ENCODE data around the gene BANK1.

BANK1 gene

GRCh38 chr4:101919373-101919977, 128.9 kb downstream of the BANK1 start:
- no peak for TF ChIP-seq CTCF (IDR thresholded peaks at IDR 0.05; ENCODE audit: borderline replicate concordance, extremely low read depth, low read length, poor library complexity, severe bottlenecking)
- TF ChIP-seq EZH2 (IDR thresholded peaks at IDR 0.05; ENCODE audit: borderline replicate concordance, low read depth, low read length, severe bottlenecking): no peak
- Histone ChIP-seq H3K4me3 (ENCODE audit: low read depth in 1 of 2, low read length in 2 of 2) (no peak overlapping the region), H3K79me2 (ENCODE audit: insufficient read depth, low read length) (no peaks in the 10 kb centered on the region), H3K4me2 (ENCODE audit: insufficient read depth, low read length) (no peak overlapping the region), H3K36me3 (ENCODE audit: insufficient read depth, low read length) (no peaks in the 10 kb centered on the region), H2AFZ (ENCODE audit: low read depth, low read length) (no peak overlapping the region), H4K20me1 (ENCODE audit: insufficient read depth, low read length) (no peaks in the 10 kb centered on the region), H3K9me3 (ENCODE audit: insufficient read depth, low read length, severe bottlenecking) (no peaks in the 10 kb centered on the region), H3K27ac (ENCODE audit: low read length) (no peak overlapping the region), H3K27me3 (ENCODE audit: insufficient read depth, low read length, poor library complexity) (no peaks in the 10 kb centered on the region), H3K4me1 (ENCODE audit: insufficient read depth, low read length) (no peaks in the 10 kb centered on the region), H3K9ac (ENCODE audit: low read depth, low read length) (no peak overlapping the region)
- ATAC-seq (ENCODE audit: insufficient read depth, low read depth) (no peak), DNase-seq (no peak)

- no peaks in the 10 kb centered on the region for H3K36me3 ChIP-seq (ENCODE audit: insufficient read depth, low read length)
- no peak overlapping the region for H3K4me3 ChIP-seq (ENCODE audit: low read depth in 1 of 2, low read length in 2 of 2)
- H3K9ac ChIP-seq (ENCODE audit: low read depth, low read length): no peak overlapping the region
- no peaks in the 10 kb centered on the region for H3K79me2 ChIP-seq (ENCODE audit: insufficient read depth, low read length)
- H3K27ac ChIP-seq (ENCODE audit: low read length): no peak overlapping the region
- no peak overlapping the region for H3K4me2 ChIP-seq (ENCODE audit: insufficient read depth, low read length)
- ATAC-seq (ENCODE audit: insufficient read depth, low read depth) (no peak), DNase-seq (no peak)
- H3K9me3 ChIP-seq (ENCODE audit: insufficient read depth, low read length, severe bottlenecking): no peaks in the 10 kb centered on the region
- H3K4me1 ChIP-seq (ENCODE audit: insufficient read depth, low read length): no peaks in the 10 kb centered on the region
- H3K27me3 ChIP-seq (ENCODE audit: insufficient read depth, low read length, poor library complexity): no peaks in the 10 kb centered on the region
- TF ChIP-seq EZH2 (IDR thresholded peaks at IDR 0.05; ENCODE audit: borderline replicate concordance, low read depth, low read length, severe bottlenecking) (no peak), CTCF (IDR thresholded peaks at IDR 0.05; ENCODE audit: borderline replicate concordance, extremely low read depth, low read length, poor library complexity, severe bottlenecking) (no peak)
- no peaks in the 10 kb centered on the region for H4K20me1 ChIP-seq (ENCODE audit: insufficient read depth, low read length)
- H2AFZ ChIP-seq (ENCODE audit: low read depth, low read length): no peak overlapping the region
Measured at GRCh38 chr4:101921370-101921769, 130.8 kb downstream of the BANK1 start.

GRCh38 chr4:101931619-101932018, 141.1 kb downstream of the BANK1 start:
- ATAC-seq (ENCODE audit: insufficient read depth, low read depth): no peak
- no peaks in the 10 kb centered on the region for H4K20me1 ChIP-seq (ENCODE audit: insufficient read depth, low read length)
- no peak for DNase-seq
- no peak overlapping the region for H3K4me2 ChIP-seq (ENCODE audit: insufficient read depth, low read length)
- H2AFZ ChIP-seq (ENCODE audit: low read depth, low read length): no peak overlapping the region
- no peaks in the 10 kb centered on the region for H3K9me3 ChIP-seq (ENCODE audit: insufficient read depth, low read length, severe bottlenecking)
- H3K27ac ChIP-seq (ENCODE audit: low read length): no peak overlapping the region
- H3K27me3 ChIP-seq (ENCODE audit: insufficient read depth, low read length, poor library complexity): no peaks in the 10 kb centered on the region
- no peak for TF ChIP-seq CTCF (IDR thresholded peaks at IDR 0.05; ENCODE audit: borderline replicate concordance, extremely low read depth, low read length, poor library complexity, severe bottlenecking)
- no peak for TF ChIP-seq EZH2 (IDR thresholded peaks at IDR 0.05; ENCODE audit: borderline replicate concordance, low read depth, low read length, severe bottlenecking)
- no peaks in the 10 kb centered on the region for H3K4me1 ChIP-seq (ENCODE audit: insufficient read depth, low read length)
- H3K4me3 ChIP-seq (ENCODE audit: low read depth in 1 of 2, low read length in 2 of 2): no peak overlapping the region
- no peak overlapping the region for H3K9ac ChIP-seq (ENCODE audit: low read depth, low read length)
- H3K36me3 ChIP-seq (ENCODE audit: insufficient read depth, low read length): no peaks in the 10 kb centered on the region
- no peaks in the 10 kb centered on the region for H3K79me2 ChIP-seq (ENCODE audit: insufficient read depth, low read length)
